ENCODE measurements around the gene SCGB1A1. TPM values are rescaled to one million over a fixed set of nuclear protein-coding genes. Genes with fewer than 3 reads are reported as not detected.

Gene SCGB1A1, protein sequence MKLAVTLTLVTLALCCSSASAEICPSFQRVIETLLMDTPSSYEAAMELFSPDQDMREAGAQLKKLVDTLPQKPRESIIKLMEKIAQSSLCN
- not detected for total RNA-seq
- 10 to 100 TPM in 1 of 3 donors, not detected in 2; 11.4 TPM for polyA plus RNA-seq

DNA sequence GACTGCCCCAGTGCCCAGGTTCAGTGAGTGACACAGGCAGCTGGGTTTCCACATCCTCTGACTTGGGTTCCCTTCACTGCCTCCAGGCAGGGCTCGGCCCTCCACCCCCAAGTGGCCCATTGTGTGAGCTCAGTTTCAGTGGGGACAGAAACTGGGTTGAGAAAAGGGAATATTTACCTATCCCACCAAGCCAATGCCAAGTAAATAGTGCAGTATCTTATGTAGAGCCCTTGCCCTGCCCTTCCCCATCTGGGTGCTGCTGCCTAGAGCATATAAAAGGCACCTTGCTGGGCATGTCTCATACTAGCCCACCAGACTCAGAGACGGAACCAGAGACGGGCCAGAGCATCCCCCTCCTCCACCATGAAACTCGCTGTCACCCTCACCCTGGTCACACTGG, at the start of gene SCGB1A1:
Gene SCGB1A1 (plus strand): TSS at position 301 of the 400 bp plus-strand sequence. CDS start 63 bp downstream, at position 364.
- Histone ChIP-seq H3K4me1 (peaks cover 0 to 58% (median 47%) of the 10 kb centered on the region in 4 donors), H3K4me3 (no peak within 1 kb of the TSS), H3K36me3 (no peaks in the 10 kb centered on the region), H3K27me3 (no peaks in the 10 kb centered on the region), H3K27ac (peak within 1 kb of the TSS; percentile 63 to 81 (median 80)), H3K9me3 (no peaks in the 10 kb centered on the region)
- intact Hi-C loops (cut with DNase I): loop anchor here (2.0 kb wide), 1 partner anchor 16 kb away; no protein-coding TSS in a partner anchor
- 80 to 90% methylated on average over 4 of the region's 4 CpGs for WGBS, 2 donors
- TF ChIP-seq POLR2AphosphoS5 (IDR thresholded peaks at IDR 0.05) (no peak), POLR2A (IDR thresholded peaks at IDR 0.05) (no peak), EP300 (IDR thresholded peaks at IDR 0.05) (no peak)
- TF ChIP-seq, protein P1, sequence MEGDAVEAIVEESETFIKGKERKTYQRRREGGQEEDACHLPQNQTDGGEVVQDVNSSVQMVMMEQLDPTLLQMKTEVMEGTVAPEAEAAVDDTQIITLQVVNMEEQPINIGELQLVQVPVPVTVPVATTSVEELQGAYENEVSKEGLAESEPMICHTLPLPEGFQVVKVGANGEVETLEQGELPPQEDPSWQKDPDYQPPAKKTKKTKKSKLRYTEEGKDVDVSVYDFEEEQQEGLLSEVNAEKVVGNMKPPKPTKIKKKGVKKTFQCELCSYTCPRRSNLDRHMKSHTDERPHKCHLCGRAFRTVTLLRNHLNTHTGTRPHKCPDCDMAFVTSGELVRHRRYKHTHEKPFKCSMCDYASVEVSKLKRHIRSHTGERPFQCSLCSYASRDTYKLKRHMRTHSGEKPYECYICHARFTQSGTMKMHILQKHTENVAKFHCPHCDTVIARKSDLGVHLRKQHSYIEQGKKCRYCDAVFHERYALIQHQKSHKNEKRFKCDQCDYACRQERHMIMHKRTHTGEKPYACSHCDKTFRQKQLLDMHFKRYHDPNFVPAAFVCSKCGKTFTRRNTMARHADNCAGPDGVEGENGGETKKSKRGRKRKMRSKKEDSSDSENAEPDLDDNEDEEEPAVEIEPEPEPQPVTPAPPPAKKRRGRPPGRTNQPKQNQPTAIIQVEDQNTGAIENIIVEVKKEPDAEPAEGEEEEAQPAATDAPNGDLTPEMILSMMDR (IDR thresholded peaks at IDR 0.05): no peak
- no peak for DNase-seq

DNA sequence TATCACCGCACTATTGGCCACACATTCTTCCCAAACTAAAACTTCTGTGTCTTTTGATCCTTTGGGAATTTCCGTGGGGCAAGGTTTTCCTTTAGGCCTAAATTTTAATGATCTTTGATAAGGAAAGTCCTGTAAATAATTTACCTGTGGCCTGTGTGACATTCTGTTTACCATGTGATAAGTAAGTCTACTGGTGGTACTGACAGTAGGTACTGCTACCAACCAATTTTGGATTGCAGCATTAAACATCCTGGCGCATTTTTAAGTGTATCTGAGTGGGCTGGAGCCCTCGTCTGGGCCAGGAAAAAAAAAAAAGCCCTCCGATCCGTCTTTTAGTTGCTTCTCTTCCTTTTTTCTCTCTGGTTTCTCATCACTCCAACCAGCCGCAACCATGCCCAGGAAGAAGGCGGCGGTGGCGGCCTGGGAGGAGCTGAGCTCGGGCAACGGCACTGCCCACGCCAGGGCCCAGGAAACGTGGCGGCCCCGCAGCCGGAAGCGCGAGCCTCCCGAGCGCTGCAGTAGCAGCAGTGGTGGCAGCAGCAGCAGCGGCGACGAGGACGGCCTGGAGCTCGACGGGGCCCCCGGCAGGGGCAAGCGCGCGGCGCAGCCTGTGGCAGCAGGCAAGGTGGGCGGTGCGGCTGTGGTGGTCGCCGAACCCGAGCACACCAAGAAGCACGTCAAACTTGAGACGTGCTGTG, 47.9 kb upstream of the SCGB1A1 start:
- Histone ChIP-seq H3K36me3 (no peaks in the 10 kb centered on the region), H3K27me3 (no peaks in the 10 kb centered on the region), H3K4me3 (peak overlapping the region in 3 of 4 donors; percentile 16 to 26 (median 17)), H3K9me3 (no peaks in the 10 kb centered on the region), H3K4me1 (no peaks in the 10 kb centered on the region), H3K27ac (peak overlapping the region in 1 of 4 donors; percentile 12)
- 12 to 57% methylated on average over 38 to 39 of the region's 39 CpGs for WGBS, 2 donors
- intact Hi-C loops (cut with DNase I): no loop called here
- no peak for DNase-seq
- TF ChIP-seq POLR2A (IDR thresholded peaks at IDR 0.05): no peak
- no peak for TF ChIP-seq EP300 (IDR thresholded peaks at IDR 0.05)

DNA sequence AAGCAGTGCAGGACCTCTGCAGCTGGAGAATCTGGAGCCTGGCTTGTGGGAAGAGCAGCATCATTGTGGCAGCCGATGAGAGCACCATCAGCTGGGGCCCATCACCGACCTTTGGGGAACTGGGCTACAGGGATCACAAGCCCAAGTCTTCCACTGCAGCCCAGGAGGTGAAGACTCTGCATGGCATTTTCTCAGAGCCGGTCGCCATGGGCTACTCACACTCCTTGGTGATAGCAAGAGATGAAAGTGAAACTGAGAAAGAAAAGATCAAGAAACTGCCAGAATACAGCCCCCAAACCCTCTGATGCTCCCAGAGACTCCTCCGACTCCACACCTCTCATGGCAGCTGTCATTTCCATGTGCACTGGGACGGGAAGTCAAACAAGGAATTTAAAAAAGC, 46.0 kb upstream of the SCGB1A1 start:
- intact Hi-C loops (cut with DNase I): no loop called here
- no peak overlapping the region for H3K4me3 ChIP-seq
- H3K27me3 ChIP-seq: no peaks in the 10 kb centered on the region
- no peaks in the 10 kb centered on the region for H3K9me3 ChIP-seq
- 87 to 92% methylated on average over 6 of the region's 6 CpGs for WGBS, 2 donors
- H3K27ac ChIP-seq: no peak overlapping the region
- H3K36me3 ChIP-seq: no peaks in the 10 kb centered on the region
- no peak for TF ChIP-seq POLR2A (IDR thresholded peaks at IDR 0.05)
- TF ChIP-seq, protein P1 (IDR thresholded peaks at IDR 0.05): no peak
- no peak for DNase-seq
- no peaks in the 10 kb centered on the region for H3K4me1 ChIP-seq

DNA sequence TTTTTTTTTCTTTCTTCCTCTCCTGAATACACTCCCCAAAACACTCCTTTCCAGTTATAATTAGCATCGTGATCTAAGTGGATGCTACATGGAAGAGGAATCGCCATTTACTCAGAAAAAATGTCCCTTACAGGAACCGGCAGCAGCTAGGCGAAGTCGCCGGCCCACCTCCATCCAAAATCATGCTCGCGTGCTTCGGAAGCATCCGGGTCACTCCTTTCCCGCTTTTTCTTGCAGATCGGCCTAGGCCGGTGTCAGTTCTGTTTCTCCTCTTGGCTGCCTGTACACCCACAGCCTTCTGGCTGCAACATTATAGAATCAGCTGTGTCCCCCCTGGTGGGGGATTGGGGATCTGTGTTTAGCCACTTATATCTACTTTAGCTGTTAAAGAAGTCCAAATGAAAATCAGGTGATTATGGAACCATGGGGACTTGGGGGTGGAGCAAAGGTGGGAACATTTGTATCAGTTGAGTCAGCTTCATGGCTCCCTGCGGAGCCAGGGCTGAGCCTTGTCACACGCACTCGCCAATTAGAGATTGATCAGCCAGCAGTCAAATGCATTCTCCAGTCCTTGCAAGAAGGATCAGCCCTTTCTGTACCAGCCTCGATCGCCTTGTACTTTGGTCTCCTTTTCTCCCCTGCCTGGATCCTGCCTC, 45.2 kb upstream of the SCGB1A1 start:
- H3K36me3 ChIP-seq: no peaks in the 10 kb centered on the region
- H3K9me3 ChIP-seq: no peaks in the 10 kb centered on the region
- no peak overlapping the region for H3K4me3 ChIP-seq
- H3K4me1 ChIP-seq: no peaks in the 10 kb centered on the region
- DNase-seq: no peak
- H3K27me3 ChIP-seq: no peaks in the 10 kb centered on the region
- intact Hi-C loops (cut with DNase I): no loop called here
- TF ChIP-seq, protein P1 (IDR thresholded peaks at IDR 0.05): no peak
- TF ChIP-seq POLR2A (IDR thresholded peaks at IDR 0.05) (no peak), POLR2AphosphoS5 (IDR thresholded peaks at IDR 0.05) (no peak), EP300 (IDR thresholded peaks at IDR 0.05) (no peak)
- 97% methylated on average over 18 of the region's 18 CpGs for WGBS, 2 donors
- H3K27ac ChIP-seq: no peak overlapping the region

DNA sequence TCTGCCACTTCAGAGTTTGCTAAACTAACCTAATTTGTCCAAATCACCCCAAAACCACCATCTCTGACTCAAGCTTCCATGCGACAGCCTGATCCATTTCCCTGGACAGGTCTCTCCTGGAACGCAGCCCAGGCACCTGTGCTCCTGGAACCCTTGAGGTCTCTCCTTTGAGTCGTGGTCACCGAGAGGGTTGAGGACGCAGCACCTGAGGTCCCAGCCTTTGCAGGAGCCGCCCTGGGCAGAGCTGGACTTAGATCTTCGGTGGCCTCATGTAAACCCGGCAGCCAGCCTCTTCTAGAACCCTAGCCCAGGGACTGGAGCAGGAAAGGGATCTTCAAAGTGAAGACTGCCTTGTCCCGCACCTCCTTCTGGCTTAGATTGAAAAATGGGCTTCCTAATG, 44.0 kb upstream of the SCGB1A1 start:
- Histone ChIP-seq H3K27me3 (no peaks in the 10 kb centered on the region), H3K4me3 (no peak overlapping the region), H3K9me3 (no peaks in the 10 kb centered on the region), H3K4me1 (no peaks in the 10 kb centered on the region), H3K27ac (no peak overlapping the region), H3K36me3 (no peaks in the 10 kb centered on the region)
- TF ChIP-seq EP300 (IDR thresholded peaks at IDR 0.05): no peak
- TF ChIP-seq POLR2AphosphoS5 (IDR thresholded peaks at IDR 0.05): no peak
- no peak for TF ChIP-seq POLR2A (IDR thresholded peaks at IDR 0.05)
- TF ChIP-seq, protein P1 (IDR thresholded peaks at IDR 0.05): no peak
- DNase-seq: no peak
- WGBS, 2 donors: 94% methylated on average over 9 of the region's 9 CpGs
- intact Hi-C loops (cut with DNase I): loop anchor here (5.0 kb wide), 1 partner anchor 202 kb away; no protein-coding TSS in a partner anchor

Data from sigmoid colon (tissue), 7 donors.